Lower lobe of right lung (tissue), 2 donors: ENCODE data around the gene LMCD1. TPM values are rescaled to one million over a fixed set of nuclear protein-coding genes. Genes with fewer than 3 reads are reported as not detected.

ENCODE experiments used
- ATAC-seq, 2 donors: fragments of 200-7000 bp; cut with Tn5 transposase; one replicate each; pipeline ENCODE4 v1.9.1; 2020 to 2022; ENCODE audit warnings: mild to moderate bottlenecking in 2 of 2, moderate library complexity in 2 of 2
- DNase-seq: peaks from one replicate; pipeline ENCODE4 v3.0.0-alpha.2; 2020
- H3K27ac ChIP-seq: fragments of 200-600 bp; one replicate; pipeline ENCODE4 v1.8.0; 2022
- H3K27me3 ChIP-seq: fragments of 200-600 bp; one replicate; pipeline ENCODE4 v1.8.0; 2022; ENCODE audit warnings: low read depth
- H3K36me3 ChIP-seq: fragments of 200-600 bp; one replicate; pipeline ENCODE4 v1.8.0; 2022; ENCODE audit warnings: mild to moderate bottlenecking
- H3K4me1 ChIP-seq: fragments of 200-600 bp; one replicate; pipeline ENCODE4 v1.8.0; 2022
- H3K4me3 ChIP-seq: fragments of 200-600 bp; one replicate; pipeline ENCODE4 v1.8.0; 2022; ENCODE audit warnings: mild to moderate bottlenecking
- H3K9me3 ChIP-seq: fragments of 200-600 bp; one replicate; pipeline ENCODE4 v1.8.0; 2022
- intact Hi-C: fragments of 100-400 bp; cut with DNase I; formaldehyde crosslinking; loops from one replicate; pipeline ENCODE4 v1.11.0; 2022
- total RNA-seq: library from RNA; stranded (reverse); fragmentation: NEBNext Ultra II Directional; extraction: Animal tissue kit (Norgen Biotek cat#: 25700); gene quantifications from one replicate; pipeline ENCODE4 v1.2.1, GENCODE V29; 2021
- TF ChIP-seq, protein P1 (sequence below): fragments of 200-600 bp; IDR thresholded peaks from one replicate; pipeline ENCODE4 v1.8.0; 2022; ENCODE audit warnings: antibody characterized with exemption, mild to moderate bottlenecking
- donor health status: DM: no; HTN: yes; CAD: no; lungs with severe emphysema.

The LMCD1 gene
- total RNA-seq, 1 donor from 2014 or later: 93.6 TPM

GRCh38 chr3:8525893-8526292 lies 24.3 kb downstream of the LMCD1 start:
- Histone ChIP-seq H3K4me1 (peaks cover 77% of the 10 kb centered on the region), H3K9me3 (no peaks in the 10 kb centered on the region), H3K27me3 (no peaks in the 10 kb centered on the region), H3K27ac (no peak overlapping the region), H3K36me3 (peaks cover 3% of the 10 kb centered on the region), H3K4me3 (no peak overlapping the region)
- TF ChIP-seq, protein P1, sequence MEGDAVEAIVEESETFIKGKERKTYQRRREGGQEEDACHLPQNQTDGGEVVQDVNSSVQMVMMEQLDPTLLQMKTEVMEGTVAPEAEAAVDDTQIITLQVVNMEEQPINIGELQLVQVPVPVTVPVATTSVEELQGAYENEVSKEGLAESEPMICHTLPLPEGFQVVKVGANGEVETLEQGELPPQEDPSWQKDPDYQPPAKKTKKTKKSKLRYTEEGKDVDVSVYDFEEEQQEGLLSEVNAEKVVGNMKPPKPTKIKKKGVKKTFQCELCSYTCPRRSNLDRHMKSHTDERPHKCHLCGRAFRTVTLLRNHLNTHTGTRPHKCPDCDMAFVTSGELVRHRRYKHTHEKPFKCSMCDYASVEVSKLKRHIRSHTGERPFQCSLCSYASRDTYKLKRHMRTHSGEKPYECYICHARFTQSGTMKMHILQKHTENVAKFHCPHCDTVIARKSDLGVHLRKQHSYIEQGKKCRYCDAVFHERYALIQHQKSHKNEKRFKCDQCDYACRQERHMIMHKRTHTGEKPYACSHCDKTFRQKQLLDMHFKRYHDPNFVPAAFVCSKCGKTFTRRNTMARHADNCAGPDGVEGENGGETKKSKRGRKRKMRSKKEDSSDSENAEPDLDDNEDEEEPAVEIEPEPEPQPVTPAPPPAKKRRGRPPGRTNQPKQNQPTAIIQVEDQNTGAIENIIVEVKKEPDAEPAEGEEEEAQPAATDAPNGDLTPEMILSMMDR: no peak
- DNase-seq: no peak
- no peak for ATAC-seq
- intact Hi-C loops: no loop called here

DNA sequence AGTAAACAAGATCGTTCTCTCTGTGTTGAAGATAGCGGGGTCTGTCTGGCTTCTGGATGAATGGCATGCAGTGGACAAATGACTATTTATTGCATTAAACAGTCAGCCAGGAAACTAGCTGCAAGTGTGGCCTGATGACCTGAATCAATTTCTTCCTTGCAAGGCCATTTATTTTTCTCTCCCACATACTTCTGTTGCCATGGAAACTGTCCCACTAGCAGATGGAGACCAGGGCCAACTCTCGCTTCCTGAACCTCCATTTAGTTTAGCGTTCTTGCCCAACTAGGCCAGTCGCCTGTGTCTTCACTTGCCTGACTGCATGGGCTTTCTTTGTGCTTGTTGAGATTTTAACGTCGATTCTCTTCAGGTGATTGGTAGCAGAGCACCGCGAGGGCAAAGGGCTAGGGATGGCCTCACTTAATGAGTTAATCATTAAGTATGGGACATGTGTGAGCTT lies 27.6 kb downstream of the LMCD1 start:
- peak overlapping the region; percentile 37 for H3K27ac ChIP-seq
- intact Hi-C loops: no loop called here
- H3K4me3 ChIP-seq: no peak overlapping the region
- H3K4me1 ChIP-seq: peaks cover 79% of the 10 kb centered on the region
- DNase-seq (no peak), ATAC-seq (no peak)
- H3K9me3 ChIP-seq: no peaks in the 10 kb centered on the region
- TF ChIP-seq, protein P1: no peak
- H3K36me3 ChIP-seq: peaks cover 10% of the 10 kb centered on the region
- no peaks in the 10 kb centered on the region for H3K27me3 ChIP-seq

- Histone ChIP-seq H3K27ac (peak overlapping the region; percentile 21), H3K27me3 (no peaks in the 10 kb centered on the region), H3K9me3 (no peaks in the 10 kb centered on the region), H3K4me3 (no peak overlapping the region), H3K36me3 (peaks cover 10% of the 10 kb centered on the region), H3K4me1 (peaks cover 79% of the 10 kb centered on the region)
- DNase-seq (no peak), ATAC-seq (peak; percentile 14 to 20)
- TF ChIP-seq, protein P1: no peak
- intact Hi-C loops: no loop called here
Observed at GRCh38 chr3:8529738-8530525, 28.3 kb downstream of the LMCD1 start.

DNA sequence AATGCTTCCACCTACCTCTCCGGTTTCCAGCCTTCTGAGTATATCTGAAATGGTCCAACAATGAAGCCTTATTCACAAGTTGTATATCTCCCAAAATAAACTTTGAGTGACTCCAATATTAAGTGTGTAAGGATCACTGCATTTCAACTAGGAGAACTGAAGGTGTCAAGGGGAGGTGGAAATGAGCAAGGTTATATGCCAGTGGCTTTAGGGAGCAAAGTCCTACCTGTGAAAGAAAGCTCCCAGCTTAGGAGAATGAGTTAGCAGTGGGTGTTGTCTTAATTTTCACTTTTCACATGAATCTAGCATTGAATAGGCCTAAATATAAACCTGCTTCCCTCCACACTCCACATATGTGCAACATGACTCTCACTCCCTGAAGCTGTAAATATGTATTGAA lies 29.0 kb downstream of the LMCD1 start:
- ATAC-seq (no peak), DNase-seq (no peak)
- Histone ChIP-seq H3K36me3 (peaks cover 10% of the 10 kb centered on the region), H3K27ac (peak overlapping the region; percentile 21), H3K9me3 (no peaks in the 10 kb centered on the region), H3K27me3 (no peaks in the 10 kb centered on the region), H3K4me3 (no peak overlapping the region), H3K4me1 (peaks cover 79% of the 10 kb centered on the region)
- intact Hi-C loops: no loop called here
- TF ChIP-seq, protein P1: no peak

GRCh38 chr3:8532251-8532871 lies 30.7 kb downstream of the LMCD1 start:
- peak; percentile 49 to 50 for ATAC-seq
- DNase-seq: no peak
- peaks cover 84% of the 10 kb centered on the region for H3K4me1 ChIP-seq

More at GRCh38 chr3:8532251-8532871, 30.7 kb downstream of the LMCD1 start:
- peak overlapping the region; percentile 59 for H3K27ac ChIP-seq
- H3K36me3 ChIP-seq: peaks cover 16% of the 10 kb centered on the region
- intact Hi-C loops: no loop called here
- TF ChIP-seq, protein P1: no peak
- no peaks in the 10 kb centered on the region for H3K27me3 ChIP-seq
- no peak overlapping the region for H3K4me3 ChIP-seq
- H3K9me3 ChIP-seq: no peaks in the 10 kb centered on the region
